PC-3 (cell line): ENCODE data around the gene TM9SF4. TPM values are rescaled to one million over a fixed set of nuclear protein-coding genes. Genes with fewer than 3 reads are reported as not detected.

Experiments used
- ATAC-seq: fragments of 200-7000 bp; cut with Tn5 transposase; 2 replicates; pipeline ENCODE4 v1.9.1; 2020; ENCODE audit warnings: mild to moderate bottlenecking, moderate library complexity
- BruUV-seq: library from RNA; stranded (reverse); fragments of 400-500 nt; replicated peaks from 2 replicates; lab custom pipeline; 2021; lab: Mats Ljungman, UMichigan
- CTCF ChIA-PET: fragments of 300-600 bp; sonication (Branson Sonifier 250); formaldehyde crosslinking; loops from one replicate; lab custom pipeline; 2022; ENCODE audit warnings: antibody characterized with exemption; lab: Charles Lee
- POLR2A ChIA-PET: fragments of 300-600 bp; sonication (Branson Sonifier 250); formaldehyde crosslinking; loops from one replicate; lab custom pipeline; 2022; ENCODE audit warnings: antibody characterized with exemption; ENCODE audit not compliant: unreplicated experiment; lab: Charles Lee
- DNase-seq: peaks from one replicate; pipeline ENCODE4 v3.0.0-alpha.2; 2015
- H2AFZ ChIP-seq: fragments of 300-600 bp; sonication (generic); 2 replicates; pipeline ENCODE4 v1.6.0; 2016; ENCODE audit warnings: antibody characterized with exemption, low read length
- H3F3A ChIP-seq: fragments of 300-600 bp; sonication (generic); one replicate; pipeline ENCODE4 v1.6.0; 2017; ENCODE audit warnings: antibody characterized with exemption, low read length, control low read depth, mild to moderate bottlenecking; ENCODE audit not compliant: unreplicated experiment
- H3K27ac ChIP-seq: fragments of 300-600 bp; sonication (generic); 2 replicates; pipeline ENCODE4 v1.5.1; 2016; ENCODE audit warnings: mild to moderate bottlenecking, low read length
- H3K27me3 ChIP-seq: fragments of 300-600 bp; sonication (generic); 2 replicates; pipeline ENCODE4 v1.6.1; 2016; ENCODE audit warnings: low read length, mixed read lengths
- H3K36me3 ChIP-seq: fragments of 300-600 bp; sonication (generic); 2 replicates; pipeline ENCODE4 v1.6.1; 2016; ENCODE audit warnings: low read depth, mixed run types, low read length, mixed read lengths
- H3K4me1 ChIP-seq: fragments of 300-600 bp; sonication (generic); 2 replicates; pipeline ENCODE4 v1.5.1; 2016; ENCODE audit warnings: low read length; ENCODE audit not compliant: insufficient read depth
- H3K4me2 ChIP-seq: fragments of 300-600 bp; sonication (generic); 2 replicates; pipeline ENCODE4 v1.6.0; 2016; ENCODE audit warnings: low read length
- H3K4me3 ChIP-seq: fragments of 300-600 bp; sonication (generic); 2 replicates; pipeline ENCODE4 v1.5.1; 2016; ENCODE audit warnings: mild to moderate bottlenecking, low read length, mixed read lengths
- H3K79me2 ChIP-seq: fragments of 300-600 bp; sonication (generic); 2 replicates; pipeline ENCODE4 v1.6.1; 2017; ENCODE audit warnings: low read length, mixed read lengths
- H3K9ac ChIP-seq: fragments of 300-600 bp; sonication (generic); 2 replicates; pipeline ENCODE4 v1.6.0; 2016; ENCODE audit warnings: mild to moderate bottlenecking, low read length
- H3K9me2 ChIP-seq: fragments of 300-600 bp; sonication (generic); replicated peaks from 2 replicates; pipeline ENCODE4 v1.6.1; 2016; ENCODE audit warnings: mixed run types, low read length, mixed read lengths
- H3K9me3 ChIP-seq: fragments of 300-600 bp; sonication (generic); 2 replicates; pipeline ENCODE4 v1.6.1; 2016; ENCODE audit warnings: low read length, mixed read lengths
- H4K20me1 ChIP-seq: fragments of 300-600 bp; sonication (generic); 2 replicates; pipeline ENCODE4 v1.6.1; 2016; ENCODE audit warnings: low read length, mixed read lengths
- EZH2 ChIP-seq: fragments of 300-600 bp; sonication (generic); IDR thresholded peaks from one replicate; pipeline ENCODE4 v1.6.1; 2017; ENCODE audit warnings: antibody characterized with exemption, mild to moderate bottlenecking, low read length; ENCODE audit not compliant: unreplicated experiment
- EZH2phosphoT487 ChIP-seq: fragments of 300-600 bp; sonication (generic); IDR thresholded peaks from 2 replicates; pipeline ENCODE4 v1.6.1; 2018; ENCODE audit warnings: mild to moderate bottlenecking, antibody characterized with exemption, low read length, borderline replicate concordance
- intact Hi-C: fragments of 100-400 bp; cut with micrococcal nuclease; formaldehyde crosslinking; loops from 2 replicates; pipeline ENCODE4 v1.9.0; 2023
- total RNA-seq: library from RNA; depleted of rRNA; stranded (reverse); fragments of >200 nt; gene quantifications from 2 replicates; pipeline ENCODE4 v1.2.3, GENCODE V29; 2014
- TF ChIP-seq, protein P1 (sequence below): fragments of 300-600 bp; sonication (generic); conservative IDR thresholded peaks from 2 replicates; pipeline ENCODE4 v1.5.1; 2017; ENCODE audit warnings: antibody characterized with exemption, low read depth, mild to moderate bottlenecking, low read length

TM9SF4 gene
- total RNA-seq, 1 experiment from 2014 or later: 32.6 TPM

DNA sequence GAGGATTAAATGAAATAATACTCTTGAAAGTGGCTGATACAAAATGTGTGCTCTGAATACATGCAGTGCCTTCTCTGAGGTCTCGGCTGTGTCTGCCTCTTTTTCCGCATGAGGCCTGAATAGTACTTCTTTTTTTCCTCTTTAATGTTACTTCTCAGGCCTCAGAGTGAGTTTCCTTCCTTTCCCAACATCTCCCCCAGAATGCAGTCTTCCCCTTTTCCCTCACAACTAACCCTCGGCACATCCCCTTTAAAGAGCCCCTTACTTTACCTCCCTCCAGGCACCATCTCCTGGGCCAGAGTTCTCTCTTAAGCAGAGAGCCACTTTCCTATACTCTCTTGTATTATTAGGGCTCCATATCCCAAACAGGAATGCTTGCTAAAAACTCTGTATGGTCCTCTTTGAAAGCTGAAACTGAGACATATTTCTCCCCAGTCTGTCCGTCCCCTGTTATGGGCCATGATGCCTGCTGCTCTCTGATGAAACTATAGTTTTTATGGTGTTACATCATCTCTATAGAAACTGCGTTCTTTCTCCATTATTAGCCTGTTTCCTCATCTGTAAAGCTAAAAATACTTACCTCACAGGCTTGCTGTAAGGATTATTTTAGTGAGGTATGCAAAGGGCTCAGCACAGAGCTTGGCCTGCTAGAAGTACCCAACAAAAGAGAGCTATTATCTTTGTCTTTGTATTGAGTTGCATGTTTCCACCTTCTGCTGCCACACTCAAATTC is 95.8 kb downstream of the TM9SF4 start:
- Histone ChIP-seq H3K27me3 (no peaks in the 10 kb centered on the region), H3K79me2 (peaks cover 94% of the 10 kb centered on the region), H4K20me1 (peaks cover 24% of the 10 kb centered on the region; the same call in 1 of the 2 replicates), H3K9me2 (no peaks in the 10 kb centered on the region), H3F3A (no peaks in the 10 kb centered on the region), H3K4me3 (peak overlapping the region; percentile 97; the same call in 1 of the 2 replicates), H3K9me3 (no peaks in the 10 kb centered on the region), H2AFZ (no peak overlapping the region), H3K4me2 (peak overlapping the region; percentile 97), H3K27ac (no peak overlapping the region), H3K4me1 (peaks cover 42% of the 10 kb centered on the region), H3K36me3 (peaks cover 14% of the 10 kb centered on the region; the same call in 1 of the 2 replicates), H3K9ac (no peak overlapping the region)
- TF ChIP-seq EZH2phosphoT487: no peak
- TF ChIP-seq, protein P1, sequence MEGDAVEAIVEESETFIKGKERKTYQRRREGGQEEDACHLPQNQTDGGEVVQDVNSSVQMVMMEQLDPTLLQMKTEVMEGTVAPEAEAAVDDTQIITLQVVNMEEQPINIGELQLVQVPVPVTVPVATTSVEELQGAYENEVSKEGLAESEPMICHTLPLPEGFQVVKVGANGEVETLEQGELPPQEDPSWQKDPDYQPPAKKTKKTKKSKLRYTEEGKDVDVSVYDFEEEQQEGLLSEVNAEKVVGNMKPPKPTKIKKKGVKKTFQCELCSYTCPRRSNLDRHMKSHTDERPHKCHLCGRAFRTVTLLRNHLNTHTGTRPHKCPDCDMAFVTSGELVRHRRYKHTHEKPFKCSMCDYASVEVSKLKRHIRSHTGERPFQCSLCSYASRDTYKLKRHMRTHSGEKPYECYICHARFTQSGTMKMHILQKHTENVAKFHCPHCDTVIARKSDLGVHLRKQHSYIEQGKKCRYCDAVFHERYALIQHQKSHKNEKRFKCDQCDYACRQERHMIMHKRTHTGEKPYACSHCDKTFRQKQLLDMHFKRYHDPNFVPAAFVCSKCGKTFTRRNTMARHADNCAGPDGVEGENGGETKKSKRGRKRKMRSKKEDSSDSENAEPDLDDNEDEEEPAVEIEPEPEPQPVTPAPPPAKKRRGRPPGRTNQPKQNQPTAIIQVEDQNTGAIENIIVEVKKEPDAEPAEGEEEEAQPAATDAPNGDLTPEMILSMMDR: no peak
- DNase-seq (no peak), ATAC-seq (no peak)
- intact Hi-C loops: loop anchor here (5.0 to 10.0 kb wide), 3 partner anchors 52 to 150 kb away; partner anchors contain the start of gene ASXL1
- ChIA-PET POLR2A (no interaction called here), CTCF (no interaction called here)
- BruUV-seq: no TSS peak

DNA sequence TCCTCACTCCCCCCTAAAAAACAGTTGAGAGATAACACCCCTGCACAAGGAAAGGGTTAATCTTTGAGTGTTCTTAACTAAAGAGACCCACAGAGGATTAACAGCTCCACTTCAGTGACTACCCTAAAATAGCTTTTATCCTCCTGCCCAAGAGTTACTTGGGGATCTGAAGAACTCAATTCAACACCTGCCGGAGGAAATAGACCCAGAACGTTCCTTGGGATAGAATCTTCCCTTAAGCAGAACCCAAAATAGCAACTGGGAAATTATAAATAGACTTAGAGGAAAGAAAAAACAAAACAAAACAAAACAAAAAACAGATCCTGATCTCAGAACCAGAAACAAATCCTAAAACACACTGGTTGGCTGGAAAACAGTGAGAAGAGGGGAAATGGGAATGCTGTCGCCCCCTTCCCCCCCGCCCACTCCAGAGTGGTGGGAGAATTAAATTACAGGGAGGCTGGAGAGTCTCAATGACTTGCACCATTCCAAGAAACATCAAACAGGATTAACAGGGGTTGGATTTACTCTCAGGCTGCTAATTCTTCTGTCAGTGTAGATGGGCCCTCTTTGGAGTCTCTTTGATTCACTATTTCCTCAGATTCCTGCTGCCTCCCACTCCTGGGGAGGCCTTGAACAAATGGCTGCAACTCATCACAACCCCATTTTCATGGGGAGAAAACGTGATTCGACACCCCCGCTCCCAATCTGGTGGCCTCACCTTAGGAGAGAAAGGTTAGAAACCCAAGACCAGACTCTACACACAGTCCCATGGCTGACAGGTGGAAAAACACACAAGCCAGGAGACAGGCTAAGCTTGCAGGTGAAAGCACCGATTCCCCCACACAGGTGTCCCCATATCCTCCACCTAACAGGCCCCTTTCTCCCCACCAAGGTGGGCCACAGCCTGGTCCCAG is 96.6 kb downstream of the TM9SF4 start:
- no TSS peak for BruUV-seq
- DNase-seq: no peak

More for the DNA sequence above, 96.6 kb downstream of the TM9SF4 start:
- H3K4me3 ChIP-seq: peak overlapping the region; percentile 97
- peaks cover 17% of the 10 kb centered on the region; the same call in 1 of the 2 replicates for H3K36me3 ChIP-seq
- H4K20me1 ChIP-seq: peaks cover 24% of the 10 kb centered on the region; the same call in 1 of the 2 replicates
- CTCF ChIA-PET: interaction anchor here (0.5 kb wide), 1 partner anchor 77 kb away, joined by 3 read pairs; no protein-coding TSS in a partner anchor
- no peak for TF ChIP-seq EZH2
- no peak for TF ChIP-seq EZH2phosphoT487
- TF ChIP-seq, protein P1: no peak
- no peaks in the 10 kb centered on the region for H3K9me2 ChIP-seq
- H3K9me3 ChIP-seq: no peaks in the 10 kb centered on the region
- H3K4me2 ChIP-seq: peak overlapping the region; percentile 97
- no peak overlapping the region for H2AFZ ChIP-seq
- no peak for ATAC-seq
- peaks cover 97% of the 10 kb centered on the region for H3K79me2 ChIP-seq
- intact Hi-C loops: loop anchor here (5.0 to 10.0 kb wide), 3 partner anchors 51 to 149 kb away; partner anchors contain the start of gene ASXL1
- no peaks in the 10 kb centered on the region for H3F3A ChIP-seq
- H3K27me3 ChIP-seq: no peaks in the 10 kb centered on the region
- POLR2A ChIA-PET: no interaction called here
- no peak overlapping the region for H3K27ac ChIP-seq
- H3K9ac ChIP-seq: peak overlapping the region; percentile 99
- peaks cover 42% of the 10 kb centered on the region for H3K4me1 ChIP-seq
